CD4-positive, alpha-beta memory T cell (primary cell): ENCODE measurements around the gene AGA. TPM values are rescaled to one million over a fixed set of nuclear protein-coding genes. Genes with fewer than 3 reads are reported as not detected.

Source experiments
- CTCF ChIA-PET: fragments of 350-600 bp; sonication (Branson Sonifier 250); formaldehyde crosslinking; loops from one replicate; lab custom pipeline; 2021; ENCODE audit warnings: inconsistent platforms; ENCODE audit not compliant: partially characterized antibody; lab: Charles Lee
- POLR2A ChIA-PET: fragments of 350-600 bp; sonication (Branson Sonifier 250); formaldehyde crosslinking; loops from one replicate; lab custom pipeline; 2021; ENCODE audit not compliant: partially characterized antibody; lab: Charles Lee
- DNase-seq, 5 donors: peaks; one replicate each; pipeline versions ENCODE4 v3.0.0 to v3.0.0-alpha.2; 2020 to 2022; ENCODE audit warnings: mixed read lengths in 1 of 5
- H3K27ac ChIP-seq: one replicate; pipeline ENCODE4 v1.7.0; 2013; ENCODE audit warnings: low read depth, low read length
- H3K27me3 ChIP-seq: 2 replicates; pipeline ENCODE4 v1.7.0; 2013; ENCODE audit warnings: mild to moderate bottlenecking, low read length, moderate library complexity; ENCODE audit not compliant: insufficient read depth
- H3K36me3 ChIP-seq: 2 replicates; pipeline ENCODE4 v1.7.0; 2013; ENCODE audit warnings: mild to moderate bottlenecking, low read length, moderate library complexity; ENCODE audit not compliant: insufficient read depth
- H3K4me1 ChIP-seq: 2 replicates; pipeline ENCODE4 v1.7.0; 2013; ENCODE audit warnings: mild to moderate bottlenecking, low read length, moderate library complexity; ENCODE audit not compliant: insufficient read depth
- H3K4me3 ChIP-seq, 2 donors: one replicate each; pipeline ENCODE4 v1.7.0; 2013; ENCODE audit warnings: low read length in 2 of 2, mild to moderate bottlenecking in 1 of 2
- H3K9me3 ChIP-seq, 2 donors: one replicate each; pipeline ENCODE4 v1.7.0; 2013; ENCODE audit warnings: low read length in 2 of 2, control low read depth in 1 of 2; ENCODE audit not compliant: control insufficient read depth in 1 of 2
- H3K27ac Mint-ChIP-seq, 7 donors: one replicate each; pipeline ENCODE4 v1.8.0; 2020 to 2021; ENCODE audit warnings: mixed read lengths in 7 of 7, mild to moderate bottlenecking in 6 of 7, inconsistent platforms in 3 of 7, moderate library complexity in 3 of 7
- H3K27me3 Mint-ChIP-seq, 2 donors: one replicate each; pipeline ENCODE4 v1.8.0; 2020 to 2021; ENCODE audit warnings: mixed read lengths in 2 of 2
- H3K36me3 Mint-ChIP-seq, 2 donors: one replicate each; pipeline ENCODE4 v1.8.0; 2020 to 2021; ENCODE audit warnings: mixed read lengths in 2 of 2, inconsistent platforms in 1 of 2, mild to moderate bottlenecking in 1 of 2
- H3K4me1 Mint-ChIP-seq, 4 donors: one replicate each; pipeline ENCODE4 v1.8.0; 2020 to 2021; ENCODE audit warnings: mixed read lengths in 4 of 4, mild to moderate bottlenecking in 1 of 4
- H3K4me3 Mint-ChIP-seq, 8 donors: one replicate each; pipeline ENCODE4 v1.8.0; 2020 to 2021; ENCODE audit warnings: mixed read lengths in 8 of 8, mild to moderate bottlenecking in 7 of 8, moderate library complexity in 6 of 8, inconsistent platforms in 3 of 8
- H3K9me3 Mint-ChIP-seq, 8 donors: one replicate each; pipeline ENCODE4 v1.8.0; 2020 to 2021; ENCODE audit warnings: mixed read lengths in 8 of 8, mild to moderate bottlenecking in 5 of 8, inconsistent platforms in 3 of 8, moderate library complexity in 1 of 8
- intact Hi-C: fragments of 100-400 bp; cut with micrococcal nuclease; formaldehyde crosslinking; loops from one replicate; pipeline ENCODE4 v1.15.1; 2023
- polyA plus RNA-seq, 2 donors: library from polyadenylated mRNA; unstranded; fragments of 300-500 nt; fragmentation: Illumina TruSeq; gene quantifications; one replicate each; pipeline ENCODE4 v1.2.3, GENCODE V29; 2021
- total RNA-seq, 2 experiments: library from RNA; stranded (reverse); gene quantifications; one replicate each; pipeline ENCODE4 v1.2.3, GENCODE V29; 2021

AGA gene
- total and polyA plus RNA-seq, 4 experiments from 2014 or later, result 23.2 to 34.2 (median 29.7) TPM

- CTCF ChIA-PET, result no interaction called here
- no peaks in the 10 kb centered on the region for H3K27me3 ChIP-seq
- intact Hi-C loops, result no loop called here
- POLR2A ChIA-PET, result interaction anchor here (1.5 kb wide), 1 partner anchor 8 kb away, joined by 6 read pairs; the partner anchor contains the start of gene AGA
- H3K36me3 Mint-ChIP-seq, result peaks cover 58 to 66% of the 10 kb centered on the region in 2 donors
- H3K4me1 ChIP-seq, result no peaks in the 10 kb centered on the region
- H3K4me1 Mint-ChIP-seq, result peaks cover 0 to 5% (median under 1%) of the 10 kb centered on the region in 4 donors
- DNase-seq, result no peak
- no peaks in the 10 kb centered on the region for H3K27me3 Mint-ChIP-seq
- H3K36me3 ChIP-seq, result peaks cover 35% of the 10 kb centered on the region
- H3K9me3 Mint-ChIP-seq, result no peaks in the 10 kb centered on the region
- no peak overlapping the region for H3K27ac ChIP-seq
- no peak overlapping the region for H3K27ac Mint-ChIP-seq
- H3K4me3 ChIP-seq, result no peak overlapping the region
- H3K9me3 ChIP-seq, result no peaks in the 10 kb centered on the region
- no peak overlapping the region for H3K4me3 Mint-ChIP-seq
Observed at GRCh38 chr4:177434667-177435066, 7.6 kb downstream of the AGA start.

GRCh38 chr4:177427192-177427591, 15.0 kb downstream of the AGA start:
- peaks cover 0 to 3% (median 0%) of the 10 kb centered on the region in 8 donors for H3K9me3 Mint-ChIP-seq
- no peak overlapping the region for H3K27ac ChIP-seq
- ChIA-PET CTCF (no interaction called here), POLR2A (no interaction called here)
- peak overlapping the region in 1 of 7 donors; percentile 13 for H3K27ac Mint-ChIP-seq
- no peaks in the 10 kb centered on the region for H3K27me3 Mint-ChIP-seq
- intact Hi-C loops, result no loop called here
- H3K9me3 ChIP-seq, result no peaks in the 10 kb centered on the region
- no peak overlapping the region for H3K4me3 ChIP-seq
- DNase-seq, result no peak
- peaks cover 17% of the 10 kb centered on the region in 2 donors for H3K36me3 Mint-ChIP-seq
- peaks cover 6% of the 10 kb centered on the region for H3K36me3 ChIP-seq
- peak overlapping the region in 1 of 8 donors; percentile 4 for H3K4me3 Mint-ChIP-seq
- peaks cover 0 to 2% (median 0%) of the 10 kb centered on the region in 4 donors for H3K4me1 Mint-ChIP-seq
- H3K4me1 ChIP-seq, result no peaks in the 10 kb centered on the region
- no peaks in the 10 kb centered on the region for H3K27me3 ChIP-seq

- H3K4me3 Mint-ChIP-seq, result no peak overlapping the region
- no peaks in the 10 kb centered on the region for H3K9me3 ChIP-seq
- no peak overlapping the region for H3K27ac ChIP-seq
- H3K27ac Mint-ChIP-seq, result no peak overlapping the region
- POLR2A ChIA-PET, result no interaction called here
- H3K9me3 Mint-ChIP-seq, result peaks cover 3 to 24% (median 18%) of the 10 kb centered on the region in 8 donors
- H3K4me3 ChIP-seq, result no peak overlapping the region
- intact Hi-C loops, result no loop called here
- no peaks in the 10 kb centered on the region for H3K27me3 ChIP-seq
- peaks cover 8 to 11% of the 10 kb centered on the region in 2 donors for H3K36me3 Mint-ChIP-seq
- H3K27me3 Mint-ChIP-seq, result peaks cover 3% of the 10 kb centered on the region in 2 donors
- no peaks in the 10 kb centered on the region for H3K4me1 Mint-ChIP-seq
- no peaks in the 10 kb centered on the region for H3K36me3 ChIP-seq
- CTCF ChIA-PET, result no interaction called here
- DNase-seq, result no peak
- no peaks in the 10 kb centered on the region for H3K4me1 ChIP-seq
Observed at GRCh38 chr4:177419434-177419833, 22.8 kb downstream of the AGA start.

- ChIA-PET CTCF (no interaction called here), POLR2A (no interaction called here)
- Histone ChIP-seq H3K36me3 (no peaks in the 10 kb centered on the region), H3K27ac (no peak overlapping the region), H3K4me3 (no peak overlapping the region), H3K9me3 (no peaks in the 10 kb centered on the region), H3K4me1 (no peaks in the 10 kb centered on the region), H3K27me3 (no peaks in the 10 kb centered on the region)
- Mint-ChIP-seq H3K4me3 (no peak overlapping the region), H3K36me3 (no peaks in the 10 kb centered on the region), H3K27me3 (no peaks in the 10 kb centered on the region), H3K4me1 (peaks cover 0 to 2% (median 0%) of the 10 kb centered on the region in 4 donors), H3K9me3 (peaks cover 0 to 2% (median 0%) of the 10 kb centered on the region in 8 donors), H3K27ac (no peak overlapping the region)
- no peak for DNase-seq
- intact Hi-C loops, result no loop called here
Observed at GRCh38 chr4:177413656-177414055, 28.6 kb downstream of the AGA start.

GRCh38 chr4:177413076-177413475, 29.2 kb downstream of the AGA start:
- Histone ChIP-seq H3K27me3 (no peaks in the 10 kb centered on the region), H3K4me3 (no peak overlapping the region), H3K9me3 (no peaks in the 10 kb centered on the region), H3K36me3 (no peaks in the 10 kb centered on the region), H3K4me1 (no peaks in the 10 kb centered on the region), H3K27ac (no peak overlapping the region)
- Mint-ChIP-seq H3K27me3 (no peaks in the 10 kb centered on the region), H3K4me3 (no peak overlapping the region), H3K4me1 (peaks cover 0 to 2% (median 0%) of the 10 kb centered on the region in 4 donors), H3K9me3 (peaks cover 0 to 2% (median 0%) of the 10 kb centered on the region in 8 donors), H3K27ac (no peak overlapping the region), H3K36me3 (no peaks in the 10 kb centered on the region)
- no peak for DNase-seq
- CTCF ChIA-PET, result no interaction called here
- intact Hi-C loops, result no loop called here
- POLR2A ChIA-PET, result no interaction called here

GRCh38 chr4:177411996-177412395, 30.2 kb downstream of the AGA start:
- Histone ChIP-seq H3K4me1 (no peaks in the 10 kb centered on the region), H3K27ac (no peak overlapping the region), H3K4me3 (no peak overlapping the region), H3K9me3 (no peaks in the 10 kb centered on the region), H3K27me3 (no peaks in the 10 kb centered on the region), H3K36me3 (no peaks in the 10 kb centered on the region)
- Mint-ChIP-seq H3K36me3 (no peaks in the 10 kb centered on the region), H3K27me3 (no peaks in the 10 kb centered on the region), H3K4me3 (no peak overlapping the region), H3K4me1 (peaks cover 0 to 2% (median 0%) of the 10 kb centered on the region in 4 donors), H3K9me3 (peaks cover 0 to 6% (median 0%) of the 10 kb centered on the region in 8 donors), H3K27ac (no peak overlapping the region)
- POLR2A ChIA-PET, result no interaction called here
- intact Hi-C loops, result no loop called here
- CTCF ChIA-PET, result no interaction called here
- no peak for DNase-seq

GRCh38 chr4:177410566-177410965, 31.7 kb downstream of the AGA start:
- peaks cover 0 to 2% (median 0%) of the 10 kb centered on the region in 4 donors for H3K4me1 Mint-ChIP-seq
- H3K9me3 Mint-ChIP-seq, result peaks cover 0 to 6% (median 0%) of the 10 kb centered on the region in 8 donors
- POLR2A ChIA-PET, result no interaction called here
- CTCF ChIA-PET, result no interaction called here
- no peaks in the 10 kb centered on the region for H3K36me3 ChIP-seq
- H3K27ac ChIP-seq, result no peak overlapping the region
- no peaks in the 10 kb centered on the region for H3K27me3 ChIP-seq
- intact Hi-C loops, result no loop called here
- H3K9me3 ChIP-seq, result no peaks in the 10 kb centered on the region
- H3K27ac Mint-ChIP-seq, result no peak overlapping the region
- no peak overlapping the region for H3K4me3 ChIP-seq
- H3K4me3 Mint-ChIP-seq, result no peak overlapping the region
- no peaks in the 10 kb centered on the region for H3K4me1 ChIP-seq
- no peaks in the 10 kb centered on the region for H3K36me3 Mint-ChIP-seq
- DNase-seq, result no peak
- H3K27me3 Mint-ChIP-seq, result no peaks in the 10 kb centered on the region
